IMR-90 (cell line): ENCODE data around the gene SORD. TPM values are rescaled to one million over a fixed set of nuclear protein-coding genes. Genes with fewer than 3 reads are reported as not detected.
A peak's percentile ranks its signal among the peaks of the same experiment; 100 is the strongest.

Experiments
- ATAC-seq: fragments of 200-7000 bp; cut with Tn5 transposase; 2 replicates; pipeline ENCODE4 v1.9.1; 2020; ENCODE audit warnings: low read depth, mild to moderate bottlenecking, moderate library complexity
- BruUV-seq: library from RNA; stranded (reverse); fragments of 400-500 nt; replicated peaks from 2 replicates; lab custom pipeline; 2021; lab: Mats Ljungman, UMichigan
- CTCF ChIA-PET: fragments of 300-600 bp; formaldehyde crosslinking; extraction: SDS; loops from one replicate; lab custom pipeline; 2021; ENCODE audit warnings: antibody characterized with exemption; lab: Yijun Ruan, JAX
- POLR2A ChIA-PET: fragments of 300-600 bp; sonication (Branson Sonifier 250); formaldehyde crosslinking; loops from one replicate; lab custom pipeline; 2022; ENCODE audit warnings: antibody characterized with exemption; ENCODE audit not compliant: unreplicated experiment; lab: Charles Lee
- DNase-seq: peaks from one replicate; pipeline ENCODE4 v3.0.0; 2013
- H2AFZ ChIP-seq: replicated peaks from 2 replicates; pipeline ENCODE3; 2013; ENCODE audit warnings: low read length, mild to moderate bottlenecking; ENCODE audit not compliant: poor library complexity
- H2AK5ac ChIP-seq: 2 replicates; pipeline ENCODE4 v1.6.1; 2013; ENCODE audit warnings: low read depth, low read length, inconsistent platforms
- H2AK9ac ChIP-seq: replicated peaks from 2 replicates; pipeline ENCODE3; 2013; ENCODE audit warnings: mild to moderate bottlenecking, low read depth, low read length, moderate library complexity; ENCODE audit not compliant: poor library complexity
- H2BK120ac ChIP-seq: 2 replicates; pipeline ENCODE4 v1.6.1; 2013; ENCODE audit warnings: low read depth, low read length, inconsistent platforms
- H2BK15ac ChIP-seq: 3 replicates; pipeline ENCODE4 v1.6.1; 2013; ENCODE audit warnings: low read depth, low read length, inconsistent platforms
- H2BK20ac ChIP-seq: 2 replicates; pipeline ENCODE4 v1.6.1; 2013; ENCODE audit warnings: low read depth, mild to moderate bottlenecking, inconsistent platforms, low read length, moderate library complexity
- H2BK5ac ChIP-seq: 2 replicates; pipeline ENCODE4 v1.6.1; 2013; ENCODE audit warnings: mild to moderate bottlenecking, low read depth, low read length, inconsistent platforms; ENCODE audit not compliant: poor library complexity, severe bottlenecking
- H3K14ac ChIP-seq: replicated peaks from 2 replicates; pipeline ENCODE4 v1.6.1; 2013; ENCODE audit warnings: low read depth, low read length, inconsistent platforms
- H3K18ac ChIP-seq: 2 replicates; pipeline ENCODE4 v1.6.1; 2013; ENCODE audit warnings: low read depth, low read length, control low read depth
- H3K23ac ChIP-seq: 2 replicates; pipeline ENCODE4 v1.6.1; 2013; ENCODE audit warnings: low read depth, low read length, inconsistent platforms
- H3K27ac ChIP-seq: 2 replicates; pipeline ENCODE4 v1.5.1; 2013; ENCODE audit warnings: mild to moderate bottlenecking, control low read depth, low read length; ENCODE audit not compliant: insufficient read depth
- H3K27me3 ChIP-seq: 2 replicates; pipeline ENCODE4 v1.6.1; 2013; ENCODE audit warnings: low read length; ENCODE audit not compliant: control insufficient read depth, insufficient read depth
- H3K36me3 ChIP-seq: 2 replicates; pipeline ENCODE4 v1.6.1; 2013; ENCODE audit warnings: low read length, mixed read lengths; ENCODE audit not compliant: control insufficient read depth, insufficient read depth
- H3K4ac ChIP-seq: 2 replicates; pipeline ENCODE4 v1.6.1; 2013; ENCODE audit warnings: low read depth, low read length, inconsistent platforms
- H3K4me1 ChIP-seq: 2 replicates; pipeline ENCODE4 v1.6.1; 2013; ENCODE audit warnings: low read length, mixed read lengths; ENCODE audit not compliant: control insufficient read depth, insufficient read depth
- H3K4me2 ChIP-seq: 2 replicates; pipeline ENCODE4 v1.6.1; 2013; ENCODE audit warnings: low read depth, mild to moderate bottlenecking, control low read depth, low read length, moderate library complexity
- H3K4me3 ChIP-seq: 2 replicates; pipeline ENCODE4 v1.5.1; 2013; ENCODE audit warnings: low read depth, mild to moderate bottlenecking, control low read depth, low read length, moderate library complexity; ENCODE audit not compliant: insufficient read depth
- H3K56ac ChIP-seq: 2 replicates; pipeline ENCODE4 v1.6.1; 2013; ENCODE audit warnings: low read length, inconsistent platforms; ENCODE audit not compliant: insufficient read depth; ENCODE audit errors: extremely low read depth
- H3K79me1 ChIP-seq, 2 experiments: 2 replicates each; pipeline ENCODE4 v1.6.1; 2013; ENCODE audit warnings: low read length in 2 of 2, inconsistent platforms in 1 of 2, low read depth in 1 of 2
- H3K9ac ChIP-seq: 2 replicates; pipeline ENCODE4 v1.6.1; 2013; ENCODE audit warnings: low read depth, low read length, control low read depth
- H3K9me1 ChIP-seq: 2 replicates; pipeline ENCODE4 v1.6.1; 2013; ENCODE audit warnings: low read length, inconsistent platforms; ENCODE audit not compliant: insufficient read depth
- H3K9me3 ChIP-seq: 2 replicates; pipeline ENCODE4 v1.6.1; 2013; ENCODE audit warnings: low read length; ENCODE audit not compliant: control insufficient read depth, insufficient read depth
- H4K20me1 ChIP-seq: 2 replicates; pipeline ENCODE4 v1.6.1; 2013; ENCODE audit warnings: low read length, inconsistent platforms; ENCODE audit not compliant: insufficient read depth
- H4K5ac ChIP-seq: 2 replicates; pipeline ENCODE4 v1.6.1; 2013; ENCODE audit warnings: mild to moderate bottlenecking, low read depth, low read length, control low read depth
- H4K8ac ChIP-seq, 2 experiments: 2 replicates each; pipeline ENCODE4 v1.6.1; 2013; ENCODE audit warnings: low read depth in 2 of 2, low read length in 2 of 2, control low read depth in 1 of 2, inconsistent platforms in 1 of 2
- H4K91ac ChIP-seq: 2 replicates; pipeline ENCODE4 v1.6.1; 2013; ENCODE audit warnings: low read depth, low read length, inconsistent platforms; ENCODE audit not compliant: insufficient read depth
- BHLHE40 ChIP-seq: fragments of 150-350 bp; IDR thresholded peaks from 2 replicates; pipeline ENCODE4 v1.6.1; 2016; ENCODE audit warnings: mild to moderate bottlenecking, low read depth, low read length
- CEBPB ChIP-seq: IDR thresholded peaks from 2 replicates; pipeline ENCODE4 v1.6.1; 2012; ENCODE audit warnings: low read depth, low read length, improper control_type of control experiment
- CHD1 ChIP-seq: IDR thresholded peaks from 2 replicates; pipeline ENCODE4 v1.6.1; 2012; ENCODE audit warnings: low read depth, low read length, improper control_type of control experiment
- MAZ ChIP-seq: IDR thresholded peaks from 2 replicates; pipeline ENCODE4 v1.6.1; 2012; ENCODE audit warnings: low read depth, mild to moderate bottlenecking, low read length, improper control_type of control experiment, moderate library complexity, borderline replicate concordance
- MXI1 ChIP-seq: IDR thresholded peaks from 2 replicates; pipeline ENCODE4 v1.6.1; 2012; ENCODE audit warnings: low read depth, mild to moderate bottlenecking, low read length, moderate library complexity, borderline replicate concordance
- NFE2L2 ChIP-seq: fragments of 150-350 bp; IDR thresholded peaks from 2 replicates; pipeline ENCODE4 v1.6.1; 2016; ENCODE audit warnings: low read depth, mild to moderate bottlenecking, low read length
- POLR2A ChIP-seq: IDR thresholded peaks from 2 replicates; pipeline ENCODE4 v1.6.1; 2012; ENCODE audit warnings: mild to moderate bottlenecking, low read depth, low read length
- RAD21 ChIP-seq: IDR thresholded peaks from 2 replicates; pipeline ENCODE4 v1.6.1; 2012; ENCODE audit warnings: low read length, improper control_type of control experiment
- RCOR1 ChIP-seq: IDR thresholded peaks from 2 replicates; pipeline ENCODE4 v1.6.1; 2012; ENCODE audit warnings: mild to moderate bottlenecking, low read length, improper control_type of control experiment; ENCODE audit not compliant: insufficient replicate concordance
- RFX5 ChIP-seq: IDR thresholded peaks from 2 replicates; pipeline ENCODE4 v1.8.0; 2012; ENCODE audit warnings: low read depth, mild to moderate bottlenecking, low read length, moderate library complexity
- SMC3 ChIP-seq: fragments of 150-350 bp; IDR thresholded peaks from 2 replicates; pipeline ENCODE4 v1.6.1; 2016; ENCODE audit warnings: low read depth, mild to moderate bottlenecking, antibody characterized with exemption, low read length, moderate library complexity
- WGBS, 2 experiments: methylation state at CpG; one replicate each; pipeline versions ENCODE4 v1.1.5 to v1.1.7; 2013; ENCODE audit warnings: missing lambda C conversion rate in 2 of 2; ENCODE audit not compliant: insufficient read length in 1 of 2; ENCODE audit errors: extremely low coverage in 2 of 2; 5-methylcytosine and 5-hydroxymethylcytosine counted together
- dilution Hi-C: fragments of 300-500 bp; cut with HindIII; formaldehyde crosslinking; loops from one replicate; pipeline ENCODE4 v1.14.3; 2018; ENCODE audit warnings: low sequenced_read_pairs; ENCODE audit not compliant: unreplicated experiment
- in situ Hi-C: fragments of 300-500 bp; cut with MboI; formaldehyde crosslinking; loops from 3 replicates; pipeline ENCODE4 v1.14.3; 2019; ENCODE audit warnings: low sequenced_read_pairs, inconsistent platforms, mixed read lengths
- intact Hi-C: fragments of 100-400 bp; cut with micrococcal nuclease; formaldehyde crosslinking; loops from 2 replicates; pipeline ENCODE4 v1.10.0; 2022
- polyA plus RNA-seq, 3 experiments: library from polyadenylated mRNA; depleted of rRNA; stranded (reverse); fragments of >200 nt; gene quantifications; 2 replicates each; pipeline ENCODE4 v1.2.3, GENCODE V29; 2012; ENCODE audit warnings: low replicate concordance in 1 of 3
- total RNA-seq: library from RNA; depleted of rRNA; stranded (reverse); fragments of >200 nt; gene quantifications from 2 replicates; pipeline ENCODE4 v1.2.3, GENCODE V29; 2012
- TF ChIP-seq, protein P1 (sequence below): fragments of 150-350 bp; IDR thresholded peaks from 2 replicates; pipeline ENCODE4 v1.6.1; 2017; ENCODE audit warnings: mild to moderate bottlenecking, antibody characterized with exemption, low read length, low read depth

SORD gene
- total and polyA plus RNA-seq, 2 of the 4 experiments (the other 2 are of a cell fraction), result 27.6 to 34.2 TPM

DNA sequence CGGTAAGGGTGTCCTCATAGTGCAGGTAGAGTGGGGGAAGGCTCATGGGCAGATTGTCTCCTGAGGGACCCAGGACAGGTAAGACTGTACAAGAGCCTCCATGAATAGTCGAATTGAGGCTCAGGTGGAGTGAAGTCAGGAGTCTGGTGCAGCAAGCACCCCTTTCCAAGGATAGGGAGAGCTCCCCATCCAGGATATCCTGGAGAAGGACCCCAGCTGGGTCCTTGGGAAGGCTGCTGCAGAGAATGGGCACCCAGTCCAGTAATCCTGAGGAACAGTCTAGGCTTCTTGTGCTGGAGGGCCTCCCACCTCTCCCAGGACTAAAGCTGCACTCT lies 91.7 kb downstream of the SORD start:
- BruUV-seq, result no TSS peak
- DNase-seq (no peak), ATAC-seq (no peak)
- Histone ChIP-seq H3K4ac (no peak overlapping the region), H3K4me2 (no peak overlapping the region), H4K20me1 (no peaks in the 10 kb centered on the region), H2BK5ac (no peak overlapping the region), H3K14ac (no peak overlapping the region), H3K27me3 (peaks cover 75% of the 10 kb centered on the region), H2AFZ (peak overlapping the region; percentile 67), H2BK120ac (no peak overlapping the region), H3K4me1 (no peaks in the 10 kb centered on the region; the same call in 1 of the 2 replicates), H2BK20ac (no peak overlapping the region), H4K91ac (no peak overlapping the region), H3K18ac (no peak overlapping the region), H3K4me3 (no peak overlapping the region), H3K9me1 (no peaks in the 10 kb centered on the region), H4K5ac (no peak overlapping the region), H2AK5ac (no peak overlapping the region), H3K36me3 (no peaks in the 10 kb centered on the region), H3K79me1 (no peaks in the 10 kb centered on the region), H3K23ac (no peak overlapping the region), H2BK15ac (no peak overlapping the region), H4K8ac (no peak overlapping the region), H3K9me3 (no peaks in the 10 kb centered on the region), H2AK9ac (no peak overlapping the region), H3K27ac (no peak overlapping the region), H3K9ac (no peak overlapping the region), H3K56ac (no peak overlapping the region)
- intact Hi-C loops, result loop anchor here (5.0 kb wide), 1 partner anchor 262 kb away; no protein-coding TSS in a partner anchor
- dilution Hi-C loops, result no loop called here
- ChIA-PET POLR2A (no interaction called here), CTCF (no interaction called here)
- no peak for TF ChIP-seq RCOR1
- TF ChIP-seq NFE2L2, result no peak
- no peak for TF ChIP-seq RFX5
- no peak for TF ChIP-seq CHD1
- no peak for TF ChIP-seq SMC3
- TF ChIP-seq BHLHE40, result no peak
- no peak for TF ChIP-seq POLR2A
- TF ChIP-seq, protein P1, sequence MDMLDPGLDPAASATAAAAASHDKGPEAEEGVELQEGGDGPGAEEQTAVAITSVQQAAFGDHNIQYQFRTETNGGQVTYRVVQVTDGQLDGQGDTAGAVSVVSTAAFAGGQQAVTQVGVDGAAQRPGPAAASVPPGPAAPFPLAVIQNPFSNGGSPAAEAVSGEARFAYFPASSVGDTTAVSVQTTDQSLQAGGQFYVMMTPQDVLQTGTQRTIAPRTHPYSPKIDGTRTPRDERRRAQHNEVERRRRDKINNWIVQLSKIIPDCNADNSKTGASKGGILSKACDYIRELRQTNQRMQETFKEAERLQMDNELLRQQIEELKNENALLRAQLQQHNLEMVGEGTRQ, result no peak
- no peak for TF ChIP-seq MAZ
- TF ChIP-seq CEBPB, result no peak
- no peak for TF ChIP-seq RAD21
- no peak for TF ChIP-seq MXI1
- in situ Hi-C loops, result no loop called here
- WGBS, 2 experiments, result 0% methylated on average over 2 of the region's 2 CpGs; no CpG with 5 or more reads in 1 of the 2 experiments
